Astrocyte (in vitro differentiated cells and primary cell): Measurements from ENCODE around the gene SYPL2.

ENCODE experiments used
- EZH2 ChIP-seq: IDR thresholded peaks from 2 replicates; pipeline ENCODE4 v1.6.1; 2012; ENCODE audit warnings: mild to moderate bottlenecking, low read length, inconsistent platforms; ENCODE audit not compliant: insufficient read depth
- TF ChIP-seq, protein P1 (sequence below): IDR thresholded peaks from 2 replicates; pipeline ENCODE4 v1.5.1; 2011; ENCODE audit warnings: low read depth, mild to moderate bottlenecking, inconsistent platforms, low read length, moderate library complexity; ENCODE audit not compliant: insufficient read depth

DNA sequence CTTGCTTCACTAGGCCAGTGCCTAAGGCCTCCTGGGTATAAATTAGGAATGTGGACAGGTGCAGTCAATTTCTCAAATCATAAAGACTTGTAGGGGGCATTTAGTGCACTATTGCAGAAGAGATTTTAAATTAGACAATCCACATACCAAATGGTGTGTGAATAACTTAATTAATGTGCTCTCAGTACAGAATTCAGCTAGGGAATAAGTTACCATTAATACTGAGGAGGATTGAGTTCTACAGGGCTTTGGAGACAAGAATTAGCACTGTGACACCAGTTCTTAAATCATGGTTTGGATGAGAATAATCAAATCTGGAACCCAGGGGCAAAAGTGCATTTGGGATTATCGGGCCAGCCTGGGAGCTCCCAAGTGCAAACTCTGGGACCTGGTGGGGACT, 1.7 kb downstream of the SYPL2 start:
- TF ChIP-seq, protein P1, sequence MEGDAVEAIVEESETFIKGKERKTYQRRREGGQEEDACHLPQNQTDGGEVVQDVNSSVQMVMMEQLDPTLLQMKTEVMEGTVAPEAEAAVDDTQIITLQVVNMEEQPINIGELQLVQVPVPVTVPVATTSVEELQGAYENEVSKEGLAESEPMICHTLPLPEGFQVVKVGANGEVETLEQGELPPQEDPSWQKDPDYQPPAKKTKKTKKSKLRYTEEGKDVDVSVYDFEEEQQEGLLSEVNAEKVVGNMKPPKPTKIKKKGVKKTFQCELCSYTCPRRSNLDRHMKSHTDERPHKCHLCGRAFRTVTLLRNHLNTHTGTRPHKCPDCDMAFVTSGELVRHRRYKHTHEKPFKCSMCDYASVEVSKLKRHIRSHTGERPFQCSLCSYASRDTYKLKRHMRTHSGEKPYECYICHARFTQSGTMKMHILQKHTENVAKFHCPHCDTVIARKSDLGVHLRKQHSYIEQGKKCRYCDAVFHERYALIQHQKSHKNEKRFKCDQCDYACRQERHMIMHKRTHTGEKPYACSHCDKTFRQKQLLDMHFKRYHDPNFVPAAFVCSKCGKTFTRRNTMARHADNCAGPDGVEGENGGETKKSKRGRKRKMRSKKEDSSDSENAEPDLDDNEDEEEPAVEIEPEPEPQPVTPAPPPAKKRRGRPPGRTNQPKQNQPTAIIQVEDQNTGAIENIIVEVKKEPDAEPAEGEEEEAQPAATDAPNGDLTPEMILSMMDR = no peak
- TF ChIP-seq EZH2 = no peak
